DOHH2 (cell line): ENCODE results near the gene TRIM9.

Source experiments
- EZH2phosphoT487 ChIP-seq: fragments of 200-600 bp; sonication (generic); IDR thresholded peaks from 2 replicates; pipeline ENCODE4 v1.6.1; 2017; ENCODE audit warnings: borderline replicate concordance, mild to moderate bottlenecking, antibody characterized with exemption, low read length, moderate library complexity, mixed read lengths
- TF ChIP-seq, protein P1 (sequence below): fragments of 200-600 bp; sonication (generic); IDR thresholded peaks from one replicate; pipeline ENCODE4 v1.5.1; 2014; ENCODE audit warnings: antibody characterized with exemption, mild to moderate bottlenecking, low read depth, low read length; ENCODE audit not compliant: poor library complexity, severe bottlenecking

DNA sequence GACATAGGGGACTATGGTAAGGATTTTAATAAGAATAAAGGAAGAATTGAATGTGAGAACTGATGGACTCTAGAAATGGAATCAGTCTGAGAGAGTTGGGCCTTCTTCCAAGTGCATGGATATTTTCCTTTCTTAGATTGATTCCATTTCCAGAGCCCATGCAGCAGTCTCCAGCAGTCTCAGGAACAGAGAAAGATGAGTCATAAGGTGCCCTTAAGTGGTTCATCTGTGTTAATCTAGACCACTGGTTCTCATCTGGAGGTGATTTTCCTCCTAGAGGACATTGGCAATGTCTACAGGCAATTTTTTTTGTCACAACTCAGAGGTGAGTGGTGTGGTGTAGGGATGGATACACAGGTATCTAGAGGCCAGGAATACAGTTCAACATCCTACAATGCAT is 25.9 kb downstream of the TRIM9 start:
- TF ChIP-seq, protein P1, sequence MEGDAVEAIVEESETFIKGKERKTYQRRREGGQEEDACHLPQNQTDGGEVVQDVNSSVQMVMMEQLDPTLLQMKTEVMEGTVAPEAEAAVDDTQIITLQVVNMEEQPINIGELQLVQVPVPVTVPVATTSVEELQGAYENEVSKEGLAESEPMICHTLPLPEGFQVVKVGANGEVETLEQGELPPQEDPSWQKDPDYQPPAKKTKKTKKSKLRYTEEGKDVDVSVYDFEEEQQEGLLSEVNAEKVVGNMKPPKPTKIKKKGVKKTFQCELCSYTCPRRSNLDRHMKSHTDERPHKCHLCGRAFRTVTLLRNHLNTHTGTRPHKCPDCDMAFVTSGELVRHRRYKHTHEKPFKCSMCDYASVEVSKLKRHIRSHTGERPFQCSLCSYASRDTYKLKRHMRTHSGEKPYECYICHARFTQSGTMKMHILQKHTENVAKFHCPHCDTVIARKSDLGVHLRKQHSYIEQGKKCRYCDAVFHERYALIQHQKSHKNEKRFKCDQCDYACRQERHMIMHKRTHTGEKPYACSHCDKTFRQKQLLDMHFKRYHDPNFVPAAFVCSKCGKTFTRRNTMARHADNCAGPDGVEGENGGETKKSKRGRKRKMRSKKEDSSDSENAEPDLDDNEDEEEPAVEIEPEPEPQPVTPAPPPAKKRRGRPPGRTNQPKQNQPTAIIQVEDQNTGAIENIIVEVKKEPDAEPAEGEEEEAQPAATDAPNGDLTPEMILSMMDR = no peak
- TF ChIP-seq EZH2phosphoT487 = no peak
